Psoas muscle (tissue), 8 donors: ENCODE results near the gene MAP2K7. TPM values are rescaled to one million over a fixed set of nuclear protein-coding genes. Genes with fewer than 3 reads are reported as not detected.
A peak's percentile ranks its signal among the peaks of the same experiment; 100 is the strongest.

ENCODE experiments used
- ATAC-seq, 4 donors: fragments of 200-7000 bp; cut with Tn5 transposase; one replicate each; pipeline ENCODE4 v1.9.1; 2020; ENCODE audit warnings: moderate library complexity in 3 of 4, mild to moderate bottlenecking in 2 of 4
- DNase-seq, 2 donors: peaks; one replicate each; pipeline ENCODE4 v3.0.0-alpha.2; 2020
- H3K27ac ChIP-seq: fragments of 200-600 bp; one replicate; pipeline ENCODE4 v1.8.0; 2022
- H3K27me3 ChIP-seq, 3 donors: fragments of 200-600 bp in 1 of 3; one replicate each; pipeline versions ENCODE4 v1.6.1 to v1.8.0; 2013 to 2022; ENCODE audit warnings: low read length in 2 of 3, mild to moderate bottlenecking in 2 of 3, moderate library complexity in 1 of 3; ENCODE audit not compliant: insufficient read depth in 3 of 3
- H3K36me3 ChIP-seq, 2 donors: fragments of 200-600 bp in 1 of 2; one replicate each; pipeline versions ENCODE4 v1.6.1 to v1.8.0; 2013 to 2022; ENCODE audit warnings: low read depth in 1 of 2, mild to moderate bottlenecking in 1 of 2, moderate library complexity in 1 of 2; ENCODE audit not compliant: insufficient read depth in 1 of 2
- H3K4me1 ChIP-seq: fragments of 200-600 bp; one replicate; pipeline ENCODE4 v1.8.0; 2022
- H3K4me3 ChIP-seq: fragments of 200-600 bp; one replicate; pipeline ENCODE4 v1.8.0; 2022; ENCODE audit warnings: mild to moderate bottlenecking
- H3K9me3 ChIP-seq: fragments of 200-600 bp; one replicate; pipeline ENCODE4 v1.8.0; 2022
- CTCF ChIP-seq: fragments of 200-600 bp; IDR thresholded peaks from one replicate; pipeline ENCODE4 v1.8.0; 2022; ENCODE audit warnings: antibody characterized with exemption
- whole genome bisulfite sequencing, 3 donors: extraction: QIAGEN DNeasy Blood & Tissue Kit; methylation state at CpG; one replicate each; pipeline versions ENCODE4 v1.1.6 to v1.1.7; 2013; 5-methylcytosine and 5-hydroxymethylcytosine counted together
- intact Hi-C, 2 donors: fragments of 100-400 bp; cut with DNase I; formaldehyde crosslinking; loops; one replicate each; pipeline versions ENCODE4 v1.11.0 to v1.14.2; 2022
- polyA plus RNA-seq, 3 donors: library from polyadenylated mRNA; stranded (reverse); fragments of 200-250 nt; gene quantifications; one replicate each; pipeline ENCODE4 v1.2.3, GENCODE V29; 2013
- total RNA-seq, 4 donors: library from RNA; stranded (reverse); fragmentation: NEBNext Ultra II Directional in 2 of 4; extraction: Animal tissue kit (Norgen Biotek cat#: 25700) in 2 of 4; gene quantifications; one replicate each; pipeline versions ENCODE4 v1.2.1 to v1.2.4, GENCODE V29; 2021 to 2023
- donor health status: healthy with polysubstance abuse.
- donor health status: DM: no; HTN: no; CAD: no; lungs with moderate emphysema.
- donor health status: Bipolar disorder and iron deficiency.
- donor health status: healthy.
- donor health status: DM: yes; HTN: yes; CAD: no.
- donor health status: DM: no; HTN: no; CAD: no.
- donor health status: DM: no; HTN: no; CAD: no.
- donor health status: DM: yes; HTN: yes; CAD: no.

MAP2K7 gene
- total and polyA plus RNA-seq, 7 donors = 35.4 to 72.5 (median 43.9) TPM

DNA sequence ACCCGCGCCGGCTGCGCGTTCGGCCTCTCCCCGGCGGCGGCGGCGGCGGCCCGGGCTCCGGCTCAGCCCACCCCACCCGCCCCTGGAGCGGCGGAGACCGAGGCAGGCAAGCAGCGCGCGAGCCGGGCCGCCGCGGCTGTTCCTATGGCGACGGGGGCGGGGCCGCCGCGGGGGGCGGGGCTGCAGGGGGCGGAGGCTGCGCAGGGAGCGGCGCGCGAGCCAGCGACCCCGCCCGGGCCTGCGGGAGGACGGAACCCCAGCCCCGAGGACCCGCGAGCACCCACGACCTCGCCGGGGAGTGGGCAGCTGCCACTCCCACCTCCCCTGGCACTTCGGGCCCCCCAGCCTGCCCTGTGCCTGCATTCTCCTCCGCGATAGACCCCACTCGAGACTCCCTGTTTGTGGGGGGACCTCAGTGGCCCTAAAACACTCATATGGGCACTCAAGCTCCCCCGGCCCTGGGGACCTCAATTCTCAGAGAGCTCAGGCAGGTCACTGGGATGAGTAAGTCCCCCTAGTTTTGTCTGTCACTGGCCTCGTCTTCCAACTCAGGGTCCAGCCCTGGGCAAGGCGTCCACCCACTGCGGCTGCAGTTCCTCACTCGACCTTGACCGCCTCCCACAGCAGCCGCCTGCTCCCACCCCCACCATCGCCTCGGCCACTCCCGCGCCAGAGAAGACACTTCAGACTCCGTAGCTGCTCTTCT, 22.5 kb downstream of the MAP2K7 start, which contains the start of gene CTXN1:
CTXN1 (minus strand) TSS at position 115 of the 706 bp plus-strand sequence. CDS start 597 bp downstream, outside the sequence.
- ATAC-seq = peak; percentile 29 to 62 (median 58)
- 7 to 42% (median 14%) methylated on average over 13 to 65 of the region's 65 CpGs for WGBS, 3 donors
- Histone ChIP-seq H3K4me3 (peak within 1 kb of the TSS; percentile 57), H3K27ac (no peak within 1 kb of the TSS), H3K9me3 (no peaks in the 10 kb centered on the region), H3K4me1 (peaks cover 29% of the 10 kb centered on the region), H3K27me3 (no peaks in the 10 kb centered on the region), H3K36me3 (peaks cover 3 to 35% of the 10 kb centered on the region in 2 donors)
- TF ChIP-seq CTCF = no peak
- peak; percentile 71 to 82 for DNase-seq
- intact Hi-C loops = no loop called here

- Histone ChIP-seq H3K27me3 (no peaks in the 10 kb centered on the region), H3K4me1 (peaks cover 23% of the 10 kb centered on the region), H3K27ac (no peak overlapping the region), H3K36me3 (peaks cover 3 to 39% of the 10 kb centered on the region in 2 donors), H3K4me3 (no peak overlapping the region), H3K9me3 (no peaks in the 10 kb centered on the region)
- 53 to 76% (median 67%) methylated on average over 29 to 32 of the region's 32 CpGs for WGBS, 3 donors
- intact Hi-C loops = no loop called here
- ATAC-seq (peak in 3 of 4 donors; percentile 8 to 22 (median 17)), DNase-seq (peak; percentile 22 to 57)
- no peak for TF ChIP-seq CTCF
These were observed 23.3 kb downstream of the MAP2K7 start for GRCh38 chr19:7926727-7927604.

- intact Hi-C loops = no loop called here
- TF ChIP-seq CTCF = no peak
- Histone ChIP-seq H3K27ac (peak overlapping the region; percentile 68), H3K36me3 (peaks cover 6 to 39% of the 10 kb centered on the region in 2 donors), H3K4me1 (peaks cover 23% of the 10 kb centered on the region), H3K4me3 (no peak overlapping the region), H3K9me3 (no peaks in the 10 kb centered on the region), H3K27me3 (no peaks in the 10 kb centered on the region)
- WGBS, 3 donors = 66 to 85% (median 70%) methylated on average over 22 to 23 of the region's 23 CpGs
- peak in 2 of 4 donors; percentile 5 to 10 for ATAC-seq
- DNase-seq = peak; percentile 22 to 61
These were observed 24.1 kb downstream of the MAP2K7 start for GRCh38 chr19:7927605-7928333.

GRCh38 chr19:7928334-7928706, 24.6 kb downstream of the MAP2K7 start:
- peaks cover 23% of the 10 kb centered on the region for H3K4me1 ChIP-seq
- intact Hi-C loops = no loop called here

More at GRCh38 chr19:7928334-7928706, 24.6 kb downstream of the MAP2K7 start:
- ATAC-seq = no peak
- 48 to 69% (median 48%) methylated on average over 9 of the region's 9 CpGs for WGBS, 3 donors
- no peak for TF ChIP-seq CTCF
- Histone ChIP-seq H3K36me3 (peaks cover 7 to 42% of the 10 kb centered on the region in 2 donors), H3K4me3 (no peak overlapping the region), H3K27me3 (no peaks in the 10 kb centered on the region), H3K9me3 (no peaks in the 10 kb centered on the region), H3K27ac (peak overlapping the region; percentile 68)
- peak in 1 of 2 donors; percentile 20 for DNase-seq
